Osteocyte (in vitro differentiated cells): Measurements from ENCODE around the gene RGS2. TPM values are rescaled to one million over a fixed set of nuclear protein-coding genes. Genes with fewer than 3 reads are reported as not detected.

Experiments
- DNase-seq: peaks from one replicate; pipeline ENCODE4 v3.0.0; 2021; ENCODE audit warnings: mixed read lengths; ENCODE audit not compliant: unreplicated experiment; ENCODE audit errors: extremely low spot score
- H3K27ac Mint-ChIP-seq: one replicate; pipeline ENCODE4 v1.8.0; 2021; ENCODE audit warnings: mild to moderate bottlenecking, mixed read lengths; ENCODE audit not compliant: unreplicated experiment
- H3K27me3 Mint-ChIP-seq: one replicate; pipeline ENCODE4 v1.8.0; 2021; ENCODE audit warnings: mixed read lengths; ENCODE audit not compliant: unreplicated experiment
- H3K36me3 Mint-ChIP-seq: one replicate; pipeline ENCODE4 v1.8.0; 2021; ENCODE audit warnings: mixed read lengths; ENCODE audit not compliant: unreplicated experiment
- H3K4me1 Mint-ChIP-seq: one replicate; pipeline ENCODE4 v1.8.0; 2021; ENCODE audit warnings: mixed read lengths; ENCODE audit not compliant: unreplicated experiment
- H3K4me3 Mint-ChIP-seq: one replicate; pipeline ENCODE4 v1.8.0; 2021; ENCODE audit warnings: mild to moderate bottlenecking, moderate library complexity, mixed read lengths; ENCODE audit not compliant: unreplicated experiment
- H3K9me3 Mint-ChIP-seq: one replicate; pipeline ENCODE4 v1.8.0; 2021; ENCODE audit warnings: mixed read lengths; ENCODE audit not compliant: unreplicated experiment
- total RNA-seq: library from RNA; stranded (reverse); gene quantifications from 2 replicates; pipeline ENCODE4 v1.2.1, GENCODE V29; 2021
- TF ChIP-seq, protein P1 (sequence below): fragments of 200-600 bp; sonication (generic); IDR thresholded peaks from 2 replicates; pipeline ENCODE4 v1.5.0; 2021; ENCODE audit warnings: antibody characterized with exemption, mild to moderate bottlenecking, moderate library complexity

RGS2 gene
- total RNA-seq, 1 donor from 2014 or later = 7.6 TPM

DNA sequence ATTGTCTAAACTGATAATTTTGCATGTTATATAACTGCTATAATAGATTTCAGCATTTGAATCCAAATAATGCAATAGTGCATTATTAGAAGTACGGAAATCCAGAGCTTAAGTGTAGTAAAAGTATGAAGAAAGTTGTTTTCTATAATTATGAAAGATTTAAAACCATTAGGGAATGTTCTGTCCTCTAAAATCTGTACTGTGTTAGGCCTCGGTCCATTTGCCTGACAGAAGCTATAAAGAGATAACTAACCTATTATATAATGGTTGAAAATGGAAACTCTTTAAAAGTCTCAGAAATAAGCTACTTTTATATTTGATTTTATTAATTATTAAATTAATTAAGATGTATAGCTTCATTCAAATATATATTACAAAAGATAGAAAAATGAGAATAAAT is 16.2 kb upstream of the RGS2 start:
- Mint-ChIP-seq H3K4me3 (no peak overlapping the region), H3K36me3 (no peaks in the 10 kb centered on the region), H3K4me1 (peaks cover 7% of the 10 kb centered on the region), H3K27ac (no peak overlapping the region), H3K27me3 (no peaks in the 10 kb centered on the region), H3K9me3 (no peaks in the 10 kb centered on the region)
- TF ChIP-seq, protein P1, sequence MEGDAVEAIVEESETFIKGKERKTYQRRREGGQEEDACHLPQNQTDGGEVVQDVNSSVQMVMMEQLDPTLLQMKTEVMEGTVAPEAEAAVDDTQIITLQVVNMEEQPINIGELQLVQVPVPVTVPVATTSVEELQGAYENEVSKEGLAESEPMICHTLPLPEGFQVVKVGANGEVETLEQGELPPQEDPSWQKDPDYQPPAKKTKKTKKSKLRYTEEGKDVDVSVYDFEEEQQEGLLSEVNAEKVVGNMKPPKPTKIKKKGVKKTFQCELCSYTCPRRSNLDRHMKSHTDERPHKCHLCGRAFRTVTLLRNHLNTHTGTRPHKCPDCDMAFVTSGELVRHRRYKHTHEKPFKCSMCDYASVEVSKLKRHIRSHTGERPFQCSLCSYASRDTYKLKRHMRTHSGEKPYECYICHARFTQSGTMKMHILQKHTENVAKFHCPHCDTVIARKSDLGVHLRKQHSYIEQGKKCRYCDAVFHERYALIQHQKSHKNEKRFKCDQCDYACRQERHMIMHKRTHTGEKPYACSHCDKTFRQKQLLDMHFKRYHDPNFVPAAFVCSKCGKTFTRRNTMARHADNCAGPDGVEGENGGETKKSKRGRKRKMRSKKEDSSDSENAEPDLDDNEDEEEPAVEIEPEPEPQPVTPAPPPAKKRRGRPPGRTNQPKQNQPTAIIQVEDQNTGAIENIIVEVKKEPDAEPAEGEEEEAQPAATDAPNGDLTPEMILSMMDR = no peak
- no peak for DNase-seq

DNA sequence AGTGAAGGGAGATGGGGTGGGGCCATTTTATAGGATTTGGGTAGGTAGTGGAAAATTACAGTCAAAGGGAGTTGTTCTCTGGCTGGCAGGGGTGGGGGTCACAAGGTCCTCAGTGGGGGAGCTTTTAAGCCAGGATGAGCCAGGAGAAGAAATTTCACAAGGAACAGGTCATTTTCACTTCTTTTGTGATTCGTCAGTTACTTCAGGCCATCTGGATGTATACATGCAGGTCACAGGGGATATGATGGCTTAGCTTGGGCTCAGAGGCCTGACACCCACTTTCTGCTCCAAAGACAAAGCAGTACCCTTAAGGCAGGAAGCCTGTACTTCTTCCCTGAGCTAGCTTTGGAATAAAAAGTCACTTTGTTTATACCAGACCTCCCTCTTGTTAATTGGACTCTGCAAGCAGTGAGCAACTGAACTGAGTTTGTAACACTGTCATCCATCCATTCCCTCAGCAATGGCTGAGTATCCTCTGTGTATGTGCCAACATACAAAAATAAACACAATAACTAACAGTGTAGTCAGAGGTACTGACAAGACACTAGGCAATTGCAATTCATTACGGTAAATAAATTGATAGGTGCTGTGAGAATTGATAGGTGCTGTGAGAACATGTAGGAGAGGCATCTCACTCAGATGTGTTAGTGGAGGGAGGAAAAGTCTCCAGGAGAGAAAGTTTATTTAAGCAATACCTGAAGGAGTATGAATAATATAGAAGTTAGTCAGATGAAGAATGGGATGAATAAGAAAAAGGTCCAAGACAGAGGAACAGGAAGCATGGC is 14.7 kb upstream of the RGS2 start:
- no peak overlapping the region for H3K4me3 Mint-ChIP-seq
- no peaks in the 10 kb centered on the region for H3K9me3 Mint-ChIP-seq
- no peaks in the 10 kb centered on the region for H3K36me3 Mint-ChIP-seq
- no peaks in the 10 kb centered on the region for H3K27me3 Mint-ChIP-seq
- DNase-seq = no peak
- H3K4me1 Mint-ChIP-seq = no peaks in the 10 kb centered on the region
- TF ChIP-seq, protein P1 = no peak
- H3K27ac Mint-ChIP-seq = no peak overlapping the region

DNA sequence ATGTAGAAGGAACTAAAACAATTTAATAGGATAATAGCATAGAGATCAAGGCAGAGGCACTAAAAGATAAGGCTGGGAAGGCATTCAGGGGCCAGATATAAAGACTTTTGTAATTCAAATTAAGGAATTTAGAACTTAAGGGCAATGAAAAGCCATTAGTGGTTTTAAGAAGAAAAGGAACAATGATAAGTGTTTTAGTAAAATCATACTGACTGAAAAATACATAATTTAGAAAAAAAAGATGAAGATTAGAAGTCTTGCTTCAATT is 14.1 kb upstream of the RGS2 start:
- no peaks in the 10 kb centered on the region for H3K9me3 Mint-ChIP-seq
- no peaks in the 10 kb centered on the region for H3K4me1 Mint-ChIP-seq
- TF ChIP-seq, protein P1 = no peak
- H3K36me3 Mint-ChIP-seq = no peaks in the 10 kb centered on the region
- no peaks in the 10 kb centered on the region for H3K27me3 Mint-ChIP-seq
- DNase-seq = no peak
- no peak overlapping the region for H3K4me3 Mint-ChIP-seq
- no peak overlapping the region for H3K27ac Mint-ChIP-seq

DNA sequence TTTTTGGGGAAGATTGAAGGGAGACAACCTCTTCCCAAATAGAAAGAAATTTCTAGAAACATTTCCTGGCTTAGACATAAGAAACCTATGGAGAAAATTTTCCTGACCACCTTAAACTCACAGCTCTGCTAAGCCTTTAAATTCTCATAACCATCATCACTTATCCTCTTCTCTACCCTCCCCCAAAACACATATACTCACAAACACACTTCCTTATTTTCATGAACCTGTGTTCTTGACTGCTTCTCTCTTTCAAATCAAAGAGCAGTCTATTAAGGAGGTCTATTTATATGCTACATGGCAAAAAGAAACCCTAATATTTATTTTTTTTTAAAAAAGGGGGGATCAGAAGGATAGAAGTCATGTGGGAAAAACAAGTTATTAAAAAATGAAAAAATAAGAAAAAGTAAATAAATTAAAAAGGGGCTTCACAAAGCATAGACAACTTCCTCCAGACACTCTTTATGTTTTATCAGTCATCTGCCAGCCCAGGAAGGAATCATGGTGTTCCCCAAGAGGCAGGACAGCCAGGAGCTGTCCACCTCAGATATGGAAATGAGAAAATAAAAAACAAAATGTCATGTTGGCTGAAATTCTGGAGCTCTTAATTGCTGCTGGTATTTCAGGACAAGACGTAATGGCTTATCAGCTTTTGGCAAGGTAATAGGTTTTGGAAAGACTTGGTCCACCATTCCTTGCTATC is 12.8 kb upstream of the RGS2 start:
- Mint-ChIP-seq H3K4me3 (no peak overlapping the region), H3K27me3 (no peaks in the 10 kb centered on the region), H3K27ac (no peak overlapping the region), H3K9me3 (no peaks in the 10 kb centered on the region), H3K36me3 (no peaks in the 10 kb centered on the region), H3K4me1 (no peaks in the 10 kb centered on the region)
- TF ChIP-seq, protein P1 = no peak
- no peak for DNase-seq

DNA sequence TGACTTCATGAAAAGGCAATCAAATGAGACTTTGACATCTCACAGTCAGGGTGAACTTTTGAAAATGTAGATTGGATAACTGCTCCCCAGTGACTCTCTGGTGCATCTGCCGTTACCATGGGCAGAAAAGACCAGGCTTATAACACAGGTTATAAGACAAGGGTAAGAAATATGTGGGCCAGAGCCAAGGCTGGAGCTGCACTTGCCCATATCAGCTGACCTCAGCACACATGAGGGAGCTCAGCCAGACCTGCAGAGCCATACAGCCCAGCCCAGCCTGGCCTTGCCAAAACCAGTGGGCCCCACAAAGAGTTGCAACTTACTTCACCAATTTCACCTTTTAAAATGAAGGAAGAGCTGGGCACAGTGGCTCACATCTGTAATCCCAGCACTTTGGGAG is 11.7 kb upstream of the RGS2 start:
- TF ChIP-seq, protein P1 = no peak
- Mint-ChIP-seq H3K4me3 (no peak overlapping the region), H3K27me3 (no peaks in the 10 kb centered on the region), H3K36me3 (no peaks in the 10 kb centered on the region), H3K4me1 (no peaks in the 10 kb centered on the region), H3K9me3 (no peaks in the 10 kb centered on the region), H3K27ac (no peak overlapping the region)
- DNase-seq = no peak
